ENCODE data around the gene NISCH. TPM values are rescaled to one million over a fixed set of nuclear protein-coding genes. Genes with fewer than 3 reads are reported as not detected.

NISCH gene
- total RNA-seq, 1 experiment from 2014 or later = 85.0 TPM

- H3K4me1 Mint-ChIP-seq = peaks cover 24% of the 10 kb centered on the region
- H3K4me3 Mint-ChIP-seq = no peak overlapping the region
- ATAC-seq (no peak), DNase-seq (ENCODE audit: low spot score) (no peak)
- no peak for TF ChIP-seq ZSCAN18 (CRISPR knock-in tag; IDR thresholded peaks at IDR 0.05)
- no peak for TF ChIP-seq FOXP1 (CRISPR knock-in tag; IDR thresholded peaks at IDR 0.05; ENCODE audit: borderline replicate concordance)
- TF ChIP-seq PRDM15 (CRISPR knock-in tag; IDR thresholded peaks at IDR 0.05) = no peak
- no peak for TF ChIP-seq ZNF138 (CRISPR knock-in tag; conservative IDR thresholded peaks at IDR 0.05)
- no peak for TF ChIP-seq IRF1 (CRISPR knock-in tag; IDR thresholded peaks at IDR 0.05)
- TF ChIP-seq ZBTB43 (CRISPR knock-in tag; IDR thresholded peaks at IDR 0.05) = no peak
- no peaks in the 10 kb centered on the region for H3K9me3 Mint-ChIP-seq
- no peak overlapping the region for H3K27ac Mint-ChIP-seq
- H3K27me3 Mint-ChIP-seq (ENCODE audit: low read depth) = no peaks in the 10 kb centered on the region
- peaks cover 21% of the 10 kb centered on the region for H3K36me3 Mint-ChIP-seq
- POLR2A ChIA-PET = no interaction called here
- CTCF ChIA-PET = interaction anchor here (1.1 kb wide), 1 partner anchor 49 kb away, joined by 4 read pairs; no protein-coding TSS in a partner anchor
Measured at GRCh38 chr3:52530918-52531826, 75.8 kb downstream of the NISCH start.

- peaks cover 24% of the 10 kb centered on the region for H3K4me1 Mint-ChIP-seq
- peaks cover 17% of the 10 kb centered on the region for H3K36me3 Mint-ChIP-seq
- no peak for ATAC-seq
- ChIA-PET POLR2A (interaction anchor here (0.8 kb wide), 1 partner anchor 13 kb away, joined by 5 read pairs; no protein-coding TSS in a partner anchor), CTCF (interaction anchor here (1.1 kb wide), 1 partner anchor 50 kb away, joined by 4 read pairs; no protein-coding TSS in a partner anchor)
- TF ChIP-seq OVOL2 (CRISPR knock-in tag; IDR thresholded peaks at IDR 0.05; ENCODE audit: borderline replicate concordance) (no peak), HMGA2 (CRISPR knock-in tag; IDR thresholded peaks at IDR 0.05) (no peak), IRF2 (CRISPR knock-in tag; IDR thresholded peaks at IDR 0.05; ENCODE audit: borderline replicate concordance, low read depth) (no peak), RELA (CRISPR knock-in tag; IDR thresholded peaks at IDR 0.05; ENCODE audit: borderline replicate concordance) (no peak), MAX (CRISPR knock-in tag; IDR thresholded peaks at IDR 0.05) (no peak), FOXK1 (CRISPR knock-in tag; IDR thresholded peaks at IDR 0.05) (no peak), GABPB1 (CRISPR knock-in tag; IDR thresholded peaks at IDR 0.05) (no peak), ZNF423 (CRISPR knock-in tag; IDR thresholded peaks at IDR 0.05) (no peak), NFE2L1 (CRISPR knock-in tag; IDR thresholded peaks at IDR 0.05) (no peak), SMAD4 (CRISPR knock-in tag; IDR thresholded peaks at IDR 0.05) (no peak), ZSCAN18 (CRISPR knock-in tag; IDR thresholded peaks at IDR 0.05) (no peak), E2F5 (CRISPR knock-in tag; IDR thresholded peaks at IDR 0.05) (no peak), E2F4 (CRISPR knock-in tag; IDR thresholded peaks at IDR 0.05; ENCODE audit: borderline replicate concordance, low read depth) (no peak), ZNF138 (CRISPR knock-in tag; conservative IDR thresholded peaks at IDR 0.05) (no peak), TCF7 (CRISPR knock-in tag; IDR thresholded peaks at IDR 0.05; ENCODE audit: low read depth) (no peak), ESRRA (CRISPR knock-in tag; IDR thresholded peaks at IDR 0.05; ENCODE audit: borderline replicate concordance) (no peak)
- peak overlapping the region; percentile 57 for H3K27ac Mint-ChIP-seq
- no peaks in the 10 kb centered on the region for H3K27me3 Mint-ChIP-seq (ENCODE audit: low read depth)
- no peaks in the 10 kb centered on the region for H3K9me3 Mint-ChIP-seq
- H3K4me3 Mint-ChIP-seq = peak overlapping the region; percentile 80
- no peak for DNase-seq (ENCODE audit: low spot score)
Measured at GRCh38 chr3:52531860-52532516, 76.6 kb downstream of the NISCH start.
